Measurements from ENCODE around the gene GPC5.

GPC5 gene

DNA sequence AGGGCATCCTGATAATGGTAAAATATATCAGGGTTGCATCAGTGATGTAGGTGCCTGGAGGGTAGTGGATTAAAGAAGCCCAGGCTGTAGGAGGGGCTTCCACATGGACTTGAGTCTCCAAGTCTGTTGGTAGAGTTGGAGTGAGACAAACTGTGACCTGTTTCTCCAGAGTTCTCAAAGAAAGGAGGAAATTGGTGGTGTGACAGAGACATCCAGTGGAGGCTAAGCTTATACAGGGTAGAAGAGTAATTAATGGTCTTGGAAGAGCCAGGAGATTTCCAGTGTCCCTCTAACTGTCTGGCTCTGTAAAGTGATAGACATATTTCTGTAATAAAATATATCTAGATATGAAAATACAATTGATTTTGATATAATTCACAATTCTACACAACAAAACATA is 61.1 kb downstream of the GPC5 start:
- DNase-seq (ENCODE audit: low read depth): no peak

DNA sequence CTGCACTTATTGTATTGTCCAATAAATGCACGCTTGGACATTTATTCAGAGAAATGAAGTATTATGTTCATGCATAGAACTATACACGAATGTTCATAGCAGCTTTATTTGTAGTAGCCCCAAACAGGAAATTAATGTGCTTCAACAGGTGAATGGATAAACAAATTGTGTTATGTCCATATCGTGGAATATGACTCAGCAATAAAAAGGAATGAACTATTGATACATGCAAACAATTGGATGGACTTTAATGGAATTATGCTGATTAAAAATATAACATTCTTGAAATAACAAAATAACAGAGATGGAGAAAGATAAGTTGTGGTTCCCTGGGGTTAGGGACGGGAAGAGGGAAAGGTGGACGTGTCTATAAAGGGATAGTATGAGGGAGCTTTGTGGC is 65.9 kb downstream of the GPC5 start:
- no peak for DNase-seq (ENCODE audit: low read depth)

GRCh38 chr13:91467236-91467635 is 68.8 kb downstream of the GPC5 start:
- DNase-seq (ENCODE audit: low read depth): no peak

- peak; percentile 2 for DNase-seq (ENCODE audit: low read depth)
Measured at GRCh38 chr13:91468301-91468700, 69.9 kb downstream of the GPC5 start.

- DNase-seq (ENCODE audit: low read depth): no peak
Measured at GRCh38 chr13:91470084-91470621, 71.7 kb downstream of the GPC5 start.

DNA sequence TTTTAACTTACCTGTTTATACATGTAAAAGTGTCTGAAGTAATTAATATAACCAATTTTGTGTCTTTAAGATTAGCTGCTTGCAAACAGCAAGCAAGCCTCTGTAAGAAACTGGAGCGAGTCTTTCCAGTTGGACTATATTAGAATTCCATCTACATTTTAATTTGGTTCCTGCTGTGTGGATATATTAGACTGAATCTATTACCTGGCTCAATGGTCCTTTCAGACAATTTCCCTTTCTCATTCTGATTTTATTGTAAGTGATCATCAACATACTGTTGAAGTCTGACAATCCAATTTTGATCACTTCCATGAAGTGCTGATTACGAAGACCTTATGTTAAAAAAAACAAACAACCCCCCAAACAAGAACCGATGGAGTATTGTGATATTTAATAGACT is 72.3 kb downstream of the GPC5 start:
- DNase-seq (ENCODE audit: low read depth): no peak

GRCh38 chr13:91482427-91482826 is 84.0 kb downstream of the GPC5 start:
- peak; percentile 13 for DNase-seq (ENCODE audit: low read depth)

GRCh38 chr13:91491980-91492379 is 93.6 kb downstream of the GPC5 start:
- no peak for DNase-seq (ENCODE audit: low read depth)

DNA sequence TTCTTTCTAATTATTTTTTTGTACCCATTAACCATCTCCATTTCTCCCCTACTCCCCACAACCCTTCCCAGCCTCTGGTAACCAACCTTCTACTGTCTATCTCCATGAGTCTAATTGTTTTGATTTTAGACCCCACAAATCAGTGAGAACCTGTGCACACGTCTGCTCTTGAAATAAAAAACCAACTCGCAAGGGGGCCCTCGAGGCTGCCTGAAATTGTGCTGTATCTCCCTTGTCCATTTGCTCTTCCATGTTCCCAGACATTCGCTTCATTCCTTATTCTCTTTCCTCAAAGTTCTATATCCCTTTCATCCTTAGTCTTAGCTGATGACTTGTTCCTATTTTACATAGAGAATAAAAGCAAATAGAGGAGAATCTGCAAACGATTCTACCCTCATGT is 95.0 kb downstream of the GPC5 start:
- DNase-seq (ENCODE audit: low read depth): no peak

- no peak for DNase-seq (ENCODE audit: low read depth)
Measured at GRCh38 chr13:91498298-91498697, 99.9 kb downstream of the GPC5 start.

DNA sequence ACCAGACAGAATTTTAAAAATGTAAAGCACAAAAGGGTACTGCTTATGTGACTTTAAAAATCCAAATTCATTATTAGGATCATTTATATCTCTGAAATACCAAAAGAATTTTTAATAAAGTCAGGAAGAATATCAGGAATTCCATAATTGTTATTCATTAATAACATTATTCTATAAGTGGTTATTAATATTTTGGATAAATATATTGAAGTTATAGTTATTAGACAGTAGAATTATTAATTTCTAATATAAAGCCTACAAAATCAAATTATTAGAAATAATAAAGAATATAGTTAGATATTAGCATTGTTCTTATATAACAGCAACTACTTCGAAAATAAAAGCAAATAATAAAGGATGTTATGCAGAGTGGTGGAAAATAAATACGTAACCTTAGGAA is 105.8 kb downstream of the GPC5 start:
- no peak for DNase-seq (ENCODE audit: low read depth)

- no peak for DNase-seq (ENCODE audit: low read depth)
Measured at GRCh38 chr13:91506759-91507158, 108.3 kb downstream of the GPC5 start.

GRCh38 chr13:91510058-91510457 is 111.6 kb downstream of the GPC5 start:
- no peak for DNase-seq (ENCODE audit: low read depth)

DNA sequence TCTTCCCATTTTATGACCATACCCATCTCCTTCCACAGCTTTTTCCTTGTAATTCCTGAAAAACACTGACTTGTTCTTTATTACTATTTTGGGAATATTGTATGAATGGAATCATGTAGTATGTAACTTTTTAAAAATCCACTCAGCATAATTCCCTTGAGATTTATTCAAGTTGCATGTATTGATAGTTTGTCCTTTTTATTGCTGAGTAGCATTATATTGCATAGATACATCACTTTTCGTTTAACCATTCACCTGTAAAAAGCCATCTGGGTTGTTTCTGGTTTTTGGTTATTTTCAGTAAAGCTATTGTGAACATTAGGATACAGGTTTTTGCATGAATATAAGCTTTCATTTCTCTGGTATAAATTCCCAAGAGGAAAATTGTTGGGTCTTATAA is 115.4 kb downstream of the GPC5 start:
- DNase-seq (ENCODE audit: low read depth): no peak

GRCh38 chr13:91516799-91517198 is 118.4 kb downstream of the GPC5 start:
- DNase-seq (ENCODE audit: low read depth): no peak

DNA sequence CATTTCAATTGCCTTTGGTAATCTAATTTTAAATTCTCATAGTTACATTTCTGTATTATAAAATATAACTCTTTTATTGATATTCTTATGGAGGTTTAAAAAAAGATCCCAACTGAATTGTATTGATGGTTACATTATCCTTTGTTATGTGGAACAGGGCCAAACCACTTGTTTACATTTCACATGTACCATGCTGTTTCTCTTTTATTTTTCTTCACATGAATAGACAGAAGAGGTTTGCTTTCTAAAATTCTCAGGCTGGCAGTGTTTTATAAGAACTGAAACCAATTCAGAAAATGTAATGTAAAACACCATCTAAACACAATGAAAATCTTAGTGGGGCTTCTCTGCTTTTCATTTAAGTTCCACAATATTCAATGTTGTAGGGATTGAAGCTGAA is 122.5 kb downstream of the GPC5 start:
- DNase-seq (ENCODE audit: low read depth): no peak

DNA sequence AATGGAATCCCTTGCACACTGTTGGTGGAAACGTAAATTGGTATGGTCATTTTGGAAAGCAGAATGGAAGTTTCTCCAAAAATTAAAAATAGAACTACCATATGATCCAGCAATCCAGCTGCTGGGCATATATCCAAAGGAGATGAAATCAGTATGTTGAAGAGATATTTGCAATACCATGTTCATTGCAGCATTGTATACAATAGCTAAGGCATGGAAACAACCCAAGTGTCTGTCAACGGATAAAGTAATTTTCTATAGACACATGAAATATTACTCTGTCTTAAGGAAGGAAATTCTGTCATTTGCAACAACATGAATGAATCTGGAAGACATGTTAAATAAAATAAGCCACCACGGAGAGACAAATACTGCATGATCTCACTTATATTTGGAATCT is 124.7 kb downstream of the GPC5 start:
- DNase-seq (ENCODE audit: low read depth): no peak

- no peak for DNase-seq (ENCODE audit: low read depth)
Measured at GRCh38 chr13:91526543-91527033, 128.2 kb downstream of the GPC5 start.

DNA sequence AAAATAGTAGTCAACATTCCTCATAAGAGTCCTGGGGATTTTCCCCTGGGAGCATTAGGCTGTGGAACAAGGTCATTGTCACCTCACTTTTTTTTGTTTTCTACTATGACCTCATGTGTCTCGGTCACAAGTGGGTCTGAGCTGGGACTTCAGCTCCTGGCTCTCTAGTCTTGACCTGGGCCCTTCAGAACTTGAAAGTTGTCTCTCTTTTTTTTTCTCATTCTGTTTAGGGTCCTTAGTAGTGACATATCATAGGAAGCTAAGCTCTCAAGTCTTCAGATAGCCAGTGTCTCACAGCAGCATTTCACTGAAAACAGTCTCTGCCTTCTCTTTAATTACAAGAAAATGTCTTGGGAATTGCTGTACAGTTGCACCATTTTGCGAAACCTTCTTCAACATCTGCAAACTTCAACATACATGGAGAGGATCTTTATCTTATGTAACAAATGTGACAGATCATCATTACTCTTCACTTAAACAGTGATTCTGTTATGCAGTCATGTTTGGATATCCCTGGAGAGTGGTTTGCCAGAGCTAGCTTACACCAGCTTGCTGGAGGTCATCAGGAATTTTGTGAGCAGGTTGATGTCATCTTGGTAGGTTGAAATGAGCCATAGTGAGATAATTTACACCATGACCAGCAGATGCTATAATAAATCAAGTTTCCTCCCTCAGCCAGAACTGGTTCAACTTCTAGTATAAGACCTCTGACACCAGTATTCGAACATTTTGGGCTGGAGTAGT is 131.5 kb downstream of the GPC5 start:
- DNase-seq (ENCODE audit: low read depth): no peak

DNA sequence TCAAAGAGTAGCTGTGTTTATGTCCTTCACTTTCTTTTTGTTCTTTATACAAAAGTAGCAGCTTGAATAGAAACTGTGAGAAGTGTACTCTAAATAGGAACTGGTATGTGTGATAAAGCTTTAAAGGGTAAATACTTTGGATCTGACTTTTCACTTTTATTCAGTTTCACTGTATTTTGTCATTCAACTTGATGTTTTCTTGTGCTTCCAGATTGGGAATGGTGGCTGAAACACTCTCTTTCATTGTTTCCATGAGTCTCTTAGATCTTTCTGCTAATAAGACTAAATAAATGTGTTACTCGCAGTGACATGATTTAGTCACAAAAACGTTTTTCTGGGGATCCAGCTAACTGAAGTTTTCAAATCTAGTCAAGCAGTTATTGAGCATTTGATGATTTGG is 133.2 kb downstream of the GPC5 start:
- DNase-seq (ENCODE audit: low read depth): no peak

DNA sequence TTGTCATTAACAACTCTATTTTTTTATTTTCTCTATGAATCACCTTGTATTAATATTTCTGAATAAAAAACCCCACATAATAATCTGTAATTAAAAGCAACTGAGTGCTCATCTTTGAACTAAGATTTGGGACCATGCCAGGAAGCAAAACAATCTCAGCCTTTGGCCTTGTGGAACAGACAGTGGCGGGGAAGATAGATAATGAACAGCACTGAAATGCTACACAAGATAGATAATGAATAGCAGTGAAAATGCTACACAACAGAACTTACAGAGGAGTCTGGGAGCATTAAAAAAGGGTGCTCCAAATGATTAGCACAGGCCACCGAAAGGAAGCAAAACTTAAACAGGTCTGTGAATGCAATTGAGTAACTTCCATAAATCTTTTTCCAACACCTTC is 134.9 kb downstream of the GPC5 start:
- no peak for DNase-seq (ENCODE audit: low read depth)

- DNase-seq (ENCODE audit: low read depth): no peak
Measured at GRCh38 chr13:91534996-91535395, 136.6 kb downstream of the GPC5 start.

DNA sequence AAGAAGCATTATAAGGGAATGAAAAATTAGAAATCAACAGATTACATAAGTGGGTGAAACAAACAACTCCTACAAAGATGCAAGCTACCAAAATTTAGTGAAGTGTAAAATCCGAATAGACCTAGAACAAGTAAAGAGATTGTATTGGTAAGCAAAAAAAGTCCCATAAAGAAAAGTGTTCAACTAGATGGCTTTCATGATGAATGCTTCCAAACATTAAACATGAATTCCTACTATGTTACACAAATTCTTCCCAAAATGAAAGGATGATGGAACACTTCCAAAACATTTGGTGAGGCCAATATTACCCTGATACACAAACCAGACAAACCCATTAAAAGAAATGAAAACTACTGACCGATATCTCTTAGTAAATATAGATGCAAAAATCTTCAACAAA is 139.0 kb downstream of the GPC5 start:
- DNase-seq (ENCODE audit: low read depth): no peak
